Inflammatory macrophage (primary cell): ENCODE data around the gene IL17RE.
"Not testable (repeated sequence)": the region's sequence is repeated elsewhere in the genome, so short reads cannot be mapped to it uniquely, and the experiment has no call there.

ENCODE experiments used
- DNase-seq, 2 donors: peaks; one replicate each; pipeline ENCODE4 v3.0.0-alpha.2; 2020 to 2022
- total RNA-seq, 18 experiments: gene quantifications; one replicate each; lab custom pipeline; 2026; ENCODE audit warnings: mixed read lengths in 6 of 18, inconsistent platforms in 2 of 18; lab: John Stamatoyannopoulos, UW

The IL17RE gene, protein sequence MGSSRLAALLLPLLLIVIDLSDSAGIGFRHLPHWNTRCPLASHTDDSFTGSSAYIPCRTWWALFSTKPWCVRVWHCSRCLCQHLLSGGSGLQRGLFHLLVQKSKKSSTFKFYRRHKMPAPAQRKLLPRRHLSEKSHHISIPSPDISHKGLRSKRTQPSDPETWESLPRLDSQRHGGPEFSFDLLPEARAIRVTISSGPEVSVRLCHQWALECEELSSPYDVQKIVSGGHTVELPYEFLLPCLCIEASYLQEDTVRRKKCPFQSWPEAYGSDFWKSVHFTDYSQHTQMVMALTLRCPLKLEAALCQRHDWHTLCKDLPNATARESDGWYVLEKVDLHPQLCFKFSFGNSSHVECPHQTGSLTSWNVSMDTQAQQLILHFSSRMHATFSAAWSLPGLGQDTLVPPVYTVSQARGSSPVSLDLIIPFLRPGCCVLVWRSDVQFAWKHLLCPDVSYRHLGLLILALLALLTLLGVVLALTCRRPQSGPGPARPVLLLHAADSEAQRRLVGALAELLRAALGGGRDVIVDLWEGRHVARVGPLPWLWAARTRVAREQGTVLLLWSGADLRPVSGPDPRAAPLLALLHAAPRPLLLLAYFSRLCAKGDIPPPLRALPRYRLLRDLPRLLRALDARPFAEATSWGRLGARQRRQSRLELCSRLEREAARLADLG
- 0.11 to 1.2 (median 0.32) reads per million in 18 experiments for total RNA-seq

DNA sequence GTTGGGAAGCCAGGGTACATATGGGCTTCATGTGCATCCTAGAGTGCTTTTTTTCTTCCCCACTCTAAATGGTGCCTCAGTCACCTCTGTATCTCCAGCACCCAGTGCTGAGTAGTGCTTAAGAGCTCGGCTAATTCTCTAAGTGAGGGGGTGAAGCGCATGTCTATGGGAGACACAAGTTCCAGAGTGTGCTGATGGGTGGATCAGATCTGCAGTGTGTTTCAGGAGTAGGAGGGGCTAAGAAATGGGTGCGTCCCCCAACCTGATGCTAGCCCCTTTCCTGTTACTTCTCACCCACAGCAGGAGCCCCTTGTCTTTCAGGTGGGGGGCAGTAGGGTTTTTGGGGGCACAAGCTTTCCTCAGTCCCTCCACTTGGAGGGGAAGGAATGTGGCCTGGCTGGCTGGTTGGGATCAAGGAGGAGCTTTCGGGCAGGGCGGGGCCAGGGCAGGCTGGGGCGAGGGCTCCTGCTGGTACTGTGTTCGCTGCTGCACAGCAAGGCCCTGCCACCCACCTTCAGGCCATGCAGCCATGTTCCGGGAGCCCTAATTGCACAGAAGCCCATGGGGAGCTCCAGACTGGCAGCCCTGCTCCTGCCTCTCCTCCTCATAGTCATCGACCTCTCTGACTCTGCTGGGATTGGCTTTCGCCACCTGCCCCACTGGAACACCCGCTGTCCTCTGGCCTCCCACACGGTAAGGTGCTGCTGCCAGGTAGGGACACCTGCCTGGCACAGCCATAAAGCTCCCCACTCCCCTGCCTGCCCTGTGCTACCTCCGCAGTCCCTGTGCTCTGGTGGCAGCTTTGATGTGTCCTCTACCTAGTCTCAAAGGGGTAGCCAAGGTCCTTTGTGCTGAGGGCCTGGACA is at the start of gene IL17RE:
IL17RE (plus strand) TSS at position 477 of the 866 bp plus-strand sequence; CDS start at position 562, 85 bp downstream.
- DNase-seq = no peak

DNA sequence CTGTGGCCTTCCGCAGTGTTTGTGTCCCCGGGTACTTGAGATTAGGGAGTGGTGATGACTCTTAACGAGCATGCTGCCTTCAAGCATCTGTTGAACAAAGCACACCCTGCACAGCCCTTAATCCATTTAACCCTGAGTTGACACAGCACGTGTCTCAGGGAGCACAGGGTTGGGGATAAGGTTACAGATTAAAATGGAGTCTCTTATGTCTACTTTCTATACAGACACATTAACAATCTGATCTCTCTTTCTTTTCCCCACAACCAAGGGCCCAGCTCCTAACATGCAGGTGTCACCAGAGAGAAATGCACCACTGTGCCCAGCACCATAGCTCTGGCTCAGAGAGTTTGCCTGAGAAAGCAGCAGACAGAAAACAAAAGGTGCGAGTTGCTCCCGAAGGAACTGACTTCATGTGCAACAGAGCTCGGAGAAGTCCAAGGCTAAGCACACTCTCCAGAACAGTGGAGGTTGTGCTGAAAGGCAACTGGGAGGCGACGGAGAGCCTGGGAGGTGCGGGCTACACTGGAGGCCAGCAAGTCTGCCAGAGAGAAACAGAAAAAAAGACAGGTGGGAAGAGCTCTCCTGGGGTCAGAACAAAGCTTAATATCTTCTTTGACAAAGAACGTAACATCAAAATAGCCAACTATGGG is 48.2 kb upstream of the IL17RE start:
- not testable (repeated sequence) for DNase-seq

DNA sequence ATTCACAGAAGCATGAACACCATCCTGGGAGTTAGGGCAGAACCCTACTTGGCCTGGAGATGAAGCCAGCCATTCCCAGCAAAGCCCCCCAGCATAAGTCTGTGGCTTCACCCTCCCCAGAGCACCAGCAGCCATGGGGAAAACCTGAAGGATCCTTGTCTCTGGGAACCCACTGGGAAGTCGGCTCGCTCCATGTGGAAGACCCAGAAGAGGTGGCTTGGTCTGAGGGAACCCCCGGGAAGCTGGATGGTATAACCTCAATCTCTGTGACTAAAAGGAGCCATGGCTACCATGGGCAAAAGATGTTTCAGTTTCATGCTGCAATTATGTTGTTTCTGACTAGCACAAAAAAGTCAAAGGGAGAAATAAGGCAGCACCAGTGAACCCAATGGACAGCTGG is 47.1 kb upstream of the IL17RE start:
- DNase-seq = no peak

DNA sequence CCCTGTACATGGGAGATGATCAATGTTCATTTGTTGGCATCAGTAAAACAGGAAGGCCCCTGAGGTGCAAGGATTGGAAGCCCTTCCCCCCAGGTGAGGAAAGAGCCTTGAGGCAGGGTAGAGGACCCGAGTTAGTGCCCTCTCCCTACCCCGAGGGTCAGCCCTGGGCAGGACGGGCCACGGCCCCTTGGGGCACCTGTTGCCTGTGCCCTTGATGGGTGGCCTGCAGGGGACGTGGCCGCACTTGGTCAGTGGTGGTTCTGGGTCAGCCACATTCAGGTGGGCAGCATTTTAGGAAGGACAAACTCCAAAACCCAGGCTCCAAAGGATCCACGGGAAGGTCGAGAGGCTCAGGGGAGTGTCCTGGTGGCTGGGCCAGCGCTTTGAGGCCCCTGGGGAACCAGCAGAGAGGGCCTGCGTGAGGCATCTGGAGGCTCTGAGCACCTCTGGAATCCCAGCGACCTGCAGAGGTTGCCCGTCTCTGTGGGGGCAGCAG is 43.1 kb upstream of the IL17RE start:
- no peak for DNase-seq

DNA sequence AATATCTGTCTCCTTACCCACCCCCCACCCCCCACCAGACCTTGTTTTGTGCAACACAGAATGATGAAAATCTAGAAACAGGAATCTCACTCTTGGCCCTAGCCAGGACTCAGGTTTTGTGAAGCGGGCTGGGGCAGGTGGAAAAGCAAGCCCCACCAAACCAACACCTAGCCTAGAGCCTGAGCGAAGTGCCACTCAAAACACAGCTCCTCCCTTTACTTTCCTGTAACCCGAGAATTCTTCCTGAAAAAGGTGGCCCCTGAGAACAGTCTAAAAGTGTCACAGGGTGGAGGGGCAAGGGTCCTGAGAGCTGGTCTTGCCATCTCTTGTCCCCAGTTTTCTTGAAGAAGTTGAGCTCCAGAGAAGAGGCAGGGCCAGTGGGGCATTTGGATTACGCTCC is 41.4 kb upstream of the IL17RE start:
- DNase-seq = no peak

DNA sequence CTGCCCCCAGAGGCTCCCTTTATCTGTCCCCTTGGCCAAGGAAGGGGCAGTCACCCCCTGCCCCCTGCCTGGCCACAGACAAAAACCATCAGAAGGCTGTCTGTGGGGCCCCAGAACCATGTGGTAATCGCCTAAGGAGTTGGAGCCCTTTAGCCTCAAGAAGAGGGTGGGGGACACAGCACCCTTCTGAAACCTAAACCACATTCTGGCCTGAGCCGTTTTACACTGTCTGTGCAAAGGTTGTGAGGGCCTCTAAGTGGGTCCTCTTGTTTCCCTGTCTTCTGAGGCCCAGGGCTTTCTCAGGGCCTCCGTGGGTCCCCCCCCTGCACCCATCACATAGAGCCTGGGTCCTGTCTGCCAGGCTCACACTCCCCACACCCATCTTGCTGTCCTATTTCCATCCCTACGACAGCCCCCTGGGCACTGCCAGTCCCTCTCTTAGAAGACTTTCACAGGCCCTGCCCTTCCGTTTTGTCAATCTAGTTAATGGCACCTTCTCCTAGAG is 41.0 kb upstream of the IL17RE start:
- no peak for DNase-seq

DNA sequence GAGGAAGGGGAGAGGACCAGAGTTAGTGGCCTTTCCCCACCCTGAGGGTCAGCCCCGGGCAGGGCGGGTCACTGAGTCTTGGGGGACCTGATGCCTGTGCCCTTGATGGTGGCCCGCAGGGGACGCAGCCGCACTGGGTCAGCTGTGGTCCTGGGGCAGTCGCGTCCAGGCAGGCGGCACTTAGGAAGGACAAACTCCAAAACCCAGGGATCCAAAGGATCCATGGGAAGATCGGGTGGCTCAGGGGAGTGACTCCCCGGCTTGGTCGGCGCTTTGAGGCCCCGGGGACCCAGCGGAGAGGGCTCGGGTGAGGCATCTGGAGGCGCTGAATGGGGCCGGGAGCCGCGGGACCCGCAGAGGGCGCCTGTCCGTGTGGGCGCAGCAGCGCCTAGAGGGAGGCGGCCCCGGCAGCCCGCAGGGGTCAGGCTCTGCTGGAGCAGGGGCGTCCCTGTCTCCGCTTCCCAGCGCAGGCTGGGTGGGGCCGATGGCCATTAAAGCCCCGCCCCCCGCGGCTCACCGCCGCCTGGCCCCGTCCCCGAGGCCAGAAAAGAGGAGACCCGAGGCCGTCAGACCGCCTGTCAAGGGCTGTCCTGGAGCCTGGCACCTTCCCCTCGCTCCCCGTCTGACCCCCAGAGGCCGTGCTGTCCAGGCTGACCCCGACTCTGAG is 40.1 kb upstream of the IL17RE start:
- DNase-seq = peak; percentile 23 to 51

DNA sequence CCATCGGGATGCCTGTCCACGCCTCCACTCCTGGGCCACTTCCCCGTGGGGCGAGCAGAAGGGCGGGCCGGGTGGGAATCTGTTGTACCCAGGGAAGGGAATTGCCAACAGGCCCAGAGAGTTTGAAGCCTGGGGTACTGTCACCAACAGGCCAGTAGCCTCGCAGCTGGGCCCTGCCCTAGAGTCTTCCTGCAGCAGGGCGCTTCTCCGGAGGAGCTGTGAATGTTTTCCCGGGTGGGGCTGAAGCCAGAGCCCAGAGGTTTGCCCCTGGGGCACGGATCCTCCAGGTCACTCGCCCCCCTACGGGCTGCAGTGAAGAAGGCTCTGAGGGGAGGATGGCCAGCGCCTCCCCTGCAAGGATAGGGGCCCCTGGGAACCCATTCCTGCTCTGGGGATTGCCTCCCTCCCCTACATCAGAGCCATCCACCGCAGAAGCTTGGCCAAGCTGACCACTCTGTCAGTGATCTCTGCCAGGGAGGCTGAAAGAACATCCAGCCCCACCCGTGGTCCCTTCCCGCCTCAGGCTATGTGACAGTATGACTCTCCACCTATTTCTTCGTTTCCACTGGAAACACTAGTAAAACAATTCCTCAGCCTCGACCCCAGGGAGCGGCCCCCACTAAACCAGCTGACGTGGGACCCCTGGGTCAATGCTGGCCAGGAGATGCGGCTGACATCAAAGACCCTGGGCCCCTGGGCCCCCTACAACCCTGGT is 39.4 kb upstream of the IL17RE start:
- no peak for DNase-seq

DNA sequence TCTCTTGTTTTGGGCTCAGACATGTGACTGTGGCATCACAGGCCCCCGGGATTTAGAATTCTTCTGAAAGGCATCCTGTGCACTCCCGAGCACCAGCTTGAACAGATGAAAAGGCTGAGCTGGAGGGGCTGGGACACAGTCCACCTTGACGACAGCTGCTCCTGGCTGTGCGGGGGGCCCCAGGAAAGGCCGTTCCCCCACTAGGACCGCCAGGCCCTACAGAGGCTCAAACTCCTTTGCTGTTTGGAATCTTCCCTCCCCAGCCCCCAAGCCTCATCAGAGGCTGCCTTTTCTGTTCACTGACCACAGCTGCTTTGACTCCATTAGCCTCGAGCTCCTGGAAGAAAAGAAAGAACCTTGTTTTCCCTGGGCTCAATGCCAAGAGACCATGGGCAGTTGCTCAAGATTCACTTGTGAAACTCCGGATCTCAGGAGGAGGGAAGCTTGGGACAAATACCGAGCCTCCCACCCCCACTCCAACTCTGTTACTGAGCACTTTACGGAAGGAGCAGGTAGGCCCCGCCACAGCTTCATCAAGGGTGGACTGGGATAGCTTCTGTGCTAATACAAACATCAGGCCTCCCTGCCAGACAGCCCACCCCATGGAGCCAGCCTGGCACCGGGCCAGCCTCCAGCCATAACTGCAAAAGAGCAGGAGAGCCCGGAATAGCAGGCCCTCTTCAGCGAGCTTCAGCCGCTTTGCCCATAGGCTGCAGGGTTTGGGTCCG is 38.3 kb upstream of the IL17RE start:
- DNase-seq = peak; percentile 62 to 73

DNA sequence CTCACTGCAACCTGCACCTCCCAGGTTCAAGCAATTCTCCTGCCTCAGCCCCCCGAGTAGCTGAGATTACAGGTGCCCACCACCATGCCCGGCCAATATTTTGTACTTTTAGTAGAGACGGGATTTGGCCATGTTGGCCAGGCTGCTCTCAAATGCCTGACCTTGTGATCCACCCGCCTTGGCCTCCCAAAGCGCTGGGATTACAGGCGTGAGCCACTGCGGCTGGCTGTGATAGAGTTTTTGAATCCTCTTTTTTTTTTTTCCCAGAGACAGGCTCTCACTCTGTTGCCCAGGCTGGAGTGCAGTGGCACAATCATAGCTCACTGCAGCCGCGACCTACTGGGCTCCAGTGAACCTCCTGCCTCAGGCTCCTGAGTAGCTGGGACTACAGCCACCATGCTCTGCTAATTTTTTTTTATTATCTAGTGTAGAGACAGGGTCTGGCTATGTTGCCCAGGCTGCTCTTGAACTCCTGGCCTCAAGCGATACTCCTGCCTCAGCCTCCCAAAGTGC is 37.5 kb upstream of the IL17RE start:
- DNase-seq = not testable (repeated sequence)

DNA sequence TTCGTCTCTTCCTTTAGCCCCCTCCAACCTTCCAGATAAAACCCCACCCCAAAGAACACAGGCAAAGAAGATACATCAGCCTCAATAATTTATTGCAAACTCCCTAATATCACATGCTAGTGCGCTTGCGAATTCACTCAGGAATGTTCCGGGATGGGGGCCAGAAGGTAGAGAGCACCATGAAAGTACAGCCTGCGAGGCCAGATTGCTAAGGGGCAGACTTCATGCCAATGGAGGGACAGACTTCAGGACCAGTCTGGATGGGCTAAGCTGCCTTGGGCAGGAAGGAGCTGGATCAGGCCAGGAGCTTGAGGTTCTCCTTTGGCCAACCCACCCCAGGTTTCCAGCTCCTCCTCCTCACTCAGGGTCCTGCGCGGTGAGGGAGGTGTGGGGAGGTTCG is 36.0 kb upstream of the IL17RE start:
- no peak for DNase-seq

DNA sequence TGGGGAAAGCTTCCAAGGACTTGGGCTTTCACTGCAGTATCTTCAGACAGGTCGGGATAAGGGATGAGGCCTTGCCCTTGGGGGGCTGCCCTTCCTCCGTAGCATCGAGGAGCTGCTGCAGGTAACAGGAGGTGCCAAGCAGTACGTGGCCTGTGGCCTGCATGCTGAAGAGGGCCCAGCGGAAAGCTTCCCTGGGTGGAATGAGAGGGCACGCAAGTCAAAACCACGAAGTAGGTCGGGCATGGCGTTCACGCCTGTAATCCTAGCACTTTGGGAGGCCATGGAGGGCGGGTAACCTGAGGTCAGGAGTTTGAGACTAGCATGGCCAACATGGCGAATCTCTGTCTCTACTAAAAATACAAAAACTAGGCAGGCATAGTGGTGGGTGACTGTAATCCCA is 35.5 kb upstream of the IL17RE start:
- no peak for DNase-seq

DNA sequence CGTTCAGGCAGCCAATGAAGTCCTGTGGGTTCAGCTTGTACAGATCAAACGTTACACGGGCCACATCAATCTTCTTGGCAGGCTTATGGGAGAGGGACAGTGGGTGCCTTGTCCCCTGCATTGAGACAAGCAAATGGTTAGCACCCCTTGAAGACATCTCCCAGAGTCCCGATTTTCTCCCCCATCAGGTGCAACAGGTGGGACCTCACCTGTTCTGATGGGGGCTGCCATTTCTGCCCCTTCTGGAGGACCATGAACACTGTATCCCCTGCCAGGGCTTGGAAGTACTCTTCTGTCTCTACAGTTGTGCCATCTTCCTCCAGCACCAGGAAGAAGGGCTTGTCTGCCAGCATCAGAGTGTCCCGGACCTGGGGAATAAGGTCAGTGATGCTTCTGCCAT is 32.7 kb upstream of the IL17RE start:
- no peak for DNase-seq

DNA sequence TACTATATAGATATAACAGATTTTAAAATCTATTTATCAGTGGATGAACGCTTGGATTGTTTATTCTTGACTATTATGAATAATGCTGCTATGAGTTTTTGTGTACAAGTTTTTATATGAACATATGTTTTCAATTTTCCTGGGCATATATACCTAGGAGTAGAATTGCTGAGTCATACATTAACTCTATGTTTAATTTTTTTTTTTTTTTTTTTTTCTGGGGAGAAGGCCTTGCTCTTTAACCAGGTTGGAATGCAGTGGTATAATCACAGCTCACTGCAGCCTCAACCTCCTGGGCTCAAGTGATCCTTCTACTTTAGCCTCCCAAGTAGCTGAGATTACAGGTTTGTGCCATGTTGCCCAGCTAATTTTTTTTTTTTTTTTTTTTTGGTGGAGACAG is 31.7 kb upstream of the IL17RE start:
- DNase-seq = no peak

DNA sequence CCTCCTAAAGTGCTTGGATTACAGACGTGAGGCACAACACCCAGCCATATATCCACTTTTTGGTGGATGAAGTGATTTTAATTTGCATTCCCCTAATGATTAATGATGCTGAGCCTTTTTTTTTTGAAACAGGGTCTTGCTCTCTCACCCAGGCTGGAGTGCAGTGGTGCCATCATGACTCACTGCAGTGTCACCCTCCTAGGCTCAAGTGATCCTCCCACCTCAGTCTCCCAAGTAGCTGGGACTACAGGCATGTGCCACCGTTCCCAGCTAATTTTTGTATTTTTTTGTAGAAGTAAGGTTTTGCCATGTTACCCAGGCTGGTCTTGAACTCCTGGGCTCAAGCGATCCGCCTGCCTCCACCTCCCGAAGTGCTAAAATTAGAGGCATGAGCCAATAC is 30.6 kb upstream of the IL17RE start:
- DNase-seq = peak in 1 of 2 donors; percentile 31

DNA sequence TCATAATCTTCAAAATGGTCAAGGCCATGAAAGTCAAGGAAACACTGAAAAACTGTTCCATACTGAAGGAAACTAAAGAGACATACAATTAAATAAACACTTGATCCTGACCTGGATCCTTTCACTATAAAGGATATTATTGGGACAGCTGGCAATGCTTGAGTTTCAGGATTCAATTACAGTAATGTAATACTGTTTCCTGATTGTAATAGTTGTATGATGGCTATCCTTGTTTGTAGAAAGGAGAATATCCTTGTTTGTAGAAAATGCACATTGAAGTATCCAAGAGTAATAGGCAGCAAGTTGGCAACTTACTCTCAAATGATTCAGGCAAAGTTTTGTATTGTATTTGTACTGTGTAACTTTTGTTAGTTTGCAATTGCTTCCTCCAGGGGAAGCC is 27.2 kb upstream of the IL17RE start:
- no peak for DNase-seq

DNA sequence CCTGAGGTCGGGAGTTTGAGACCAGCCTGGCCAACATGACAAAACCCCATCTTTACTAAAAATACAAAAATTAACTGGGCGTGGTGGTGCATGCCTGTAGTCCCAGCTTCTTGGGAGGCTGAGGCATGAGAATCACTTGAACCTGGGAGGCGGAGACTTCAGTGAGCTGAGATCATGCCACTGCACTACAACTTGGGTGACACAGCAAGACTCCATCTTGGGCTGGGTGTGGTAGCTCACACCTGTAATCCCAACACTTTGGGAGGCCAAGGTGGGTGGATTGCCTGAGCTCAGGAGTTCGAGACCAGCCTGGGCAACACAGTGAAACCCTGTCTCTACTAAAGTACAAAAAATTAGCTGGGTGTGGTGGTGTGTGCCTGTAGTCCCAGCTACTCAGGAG is 26.4 kb upstream of the IL17RE start:
- not testable (repeated sequence) for DNase-seq

DNA sequence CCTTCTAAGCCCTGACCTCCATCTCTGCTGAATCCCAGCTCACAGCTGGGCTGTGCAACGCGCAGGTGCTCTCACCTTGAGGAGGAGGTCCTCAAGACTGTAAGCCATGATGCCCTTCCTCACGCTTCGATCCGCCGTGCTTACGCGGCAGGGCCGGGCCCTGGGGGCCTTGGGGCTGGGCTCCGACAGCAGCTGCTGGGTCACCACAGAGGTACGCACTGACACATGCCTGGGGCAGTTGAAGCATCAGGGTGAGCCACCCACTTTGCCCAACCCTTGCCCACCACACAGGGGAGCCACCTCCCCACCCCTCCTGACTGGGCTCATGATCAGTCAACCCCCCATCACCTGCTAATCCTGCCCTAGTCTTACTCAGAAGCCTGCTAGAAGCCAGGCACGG is 25.7 kb upstream of the IL17RE start:
- no peak for DNase-seq

DNA sequence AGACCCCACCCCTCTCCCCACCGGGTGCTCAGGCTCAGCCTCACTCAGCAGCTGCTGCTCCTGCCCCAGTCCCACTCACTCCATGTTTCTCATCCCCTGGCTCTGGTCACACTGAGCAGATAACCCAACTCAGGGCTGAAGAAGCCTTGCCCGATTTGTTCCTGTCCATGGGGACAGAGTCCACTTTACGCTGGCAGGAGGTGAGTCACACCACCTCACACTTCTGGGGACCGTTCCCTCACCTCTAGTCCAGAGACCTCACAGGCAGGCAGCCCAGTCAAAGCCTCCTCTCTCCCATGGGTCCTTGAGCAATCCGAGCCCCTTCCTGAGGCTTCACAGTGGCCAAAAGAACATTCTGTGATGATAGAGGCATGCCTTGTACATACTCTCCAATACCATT is 23.9 kb upstream of the IL17RE start:
- DNase-seq = no peak
